ENCODE measurements around the gene NEK7. TPM values are rescaled to one million over a fixed set of nuclear protein-coding genes. Genes with fewer than 3 reads are reported as not detected.
A peak's percentile ranks its signal among the peaks of the same experiment; 100 is the strongest.

NEK7 gene
- total RNA-seq, 6 experiments from 2014 or later, result 20.6 to 32.3 (median 21.5) TPM

GRCh38 chr1:198155253-198155652 is 1.5 kb upstream of the NEK7 start:
- Histone ChIP-seq H3K4me1 (peaks cover 0 to 14% (median 2%) of the 10 kb centered on the region in 4 donors), H3K4me3 (no peak overlapping the region), H3K27ac (no peak overlapping the region), H3K36me3 (no peaks in the 10 kb centered on the region), H3K27me3 (no peaks in the 10 kb centered on the region), H3K9me3 (no peaks in the 10 kb centered on the region)
- intact Hi-C loops (cut with DNase I), result no loop called here
- TF ChIP-seq POLR2A (IDR thresholded peaks at IDR 0.05), result no peak
- no peak for TF ChIP-seq CTCF (IDR thresholded peaks at IDR 0.05)
- 76% methylated on average over 4 of the region's 5 CpGs for WGBS (ENCODE audit: insufficient coverage, low coverage, low lambda C conversion rate, missing lambda C conversion rate)
- DNase-seq (no peak), ATAC-seq (no peak)

- H3K9me3 ChIP-seq, result no peaks in the 10 kb centered on the region
- peak overlapping the region; percentile 83 to 93 (median 90) for H3K4me3 ChIP-seq
- no peaks in the 10 kb centered on the region for H3K36me3 ChIP-seq
- WGBS (ENCODE audit: insufficient coverage, low coverage, low lambda C conversion rate, missing lambda C conversion rate), result 0% methylated on average over 13 of the region's 13 CpGs
- intact Hi-C loops (cut with DNase I), result no loop called here
- TF ChIP-seq POLR2A (IDR thresholded peaks at IDR 0.05) (no peak), CTCF (IDR thresholded peaks at IDR 0.05) (peak; percentile 66 to 83 (median 72))
- DNase-seq (peak in 2 of 3 donors; percentile 40 to 61), ATAC-seq (peak; percentile 52 to 56 (median 55))
- peak overlapping the region; percentile 94 to 99 (median 98) for H3K27ac ChIP-seq
- no peaks in the 10 kb centered on the region for H3K27me3 ChIP-seq
- peaks cover 0 to 14% (median 3%) of the 10 kb centered on the region in 4 donors for H3K4me1 ChIP-seq
Observed at GRCh38 chr1:198156111-198156744, 570 bp upstream of the NEK7 start.

GRCh38 chr1:198157241-198157846 is 546 bp downstream of the NEK7 start:
- intact Hi-C loops (cut with DNase I), result no loop called here
- ATAC-seq (peak; percentile 65 to 72 (median 68)), DNase-seq (peak; percentile 89 to 93 (median 91))
- no peaks in the 10 kb centered on the region for H3K36me3 ChIP-seq
- peaks cover 0 to 24% (median 9%) of the 10 kb centered on the region in 4 donors for H3K4me1 ChIP-seq
- no peaks in the 10 kb centered on the region for H3K9me3 ChIP-seq
- peak overlapping the region; percentile 94 to 99 (median 98) for H3K27ac ChIP-seq
- H3K27me3 ChIP-seq, result no peaks in the 10 kb centered on the region
- WGBS (ENCODE audit: insufficient coverage, low coverage, low lambda C conversion rate, missing lambda C conversion rate), result under 1% methylated on average over 22 of the region's 62 CpGs
- H3K4me3 ChIP-seq, result peak overlapping the region; percentile 83 to 93 (median 90)
- no peak for TF ChIP-seq CTCF (IDR thresholded peaks at IDR 0.05)
- peak; percentile 16 for TF ChIP-seq POLR2A (IDR thresholded peaks at IDR 0.05)

DNA sequence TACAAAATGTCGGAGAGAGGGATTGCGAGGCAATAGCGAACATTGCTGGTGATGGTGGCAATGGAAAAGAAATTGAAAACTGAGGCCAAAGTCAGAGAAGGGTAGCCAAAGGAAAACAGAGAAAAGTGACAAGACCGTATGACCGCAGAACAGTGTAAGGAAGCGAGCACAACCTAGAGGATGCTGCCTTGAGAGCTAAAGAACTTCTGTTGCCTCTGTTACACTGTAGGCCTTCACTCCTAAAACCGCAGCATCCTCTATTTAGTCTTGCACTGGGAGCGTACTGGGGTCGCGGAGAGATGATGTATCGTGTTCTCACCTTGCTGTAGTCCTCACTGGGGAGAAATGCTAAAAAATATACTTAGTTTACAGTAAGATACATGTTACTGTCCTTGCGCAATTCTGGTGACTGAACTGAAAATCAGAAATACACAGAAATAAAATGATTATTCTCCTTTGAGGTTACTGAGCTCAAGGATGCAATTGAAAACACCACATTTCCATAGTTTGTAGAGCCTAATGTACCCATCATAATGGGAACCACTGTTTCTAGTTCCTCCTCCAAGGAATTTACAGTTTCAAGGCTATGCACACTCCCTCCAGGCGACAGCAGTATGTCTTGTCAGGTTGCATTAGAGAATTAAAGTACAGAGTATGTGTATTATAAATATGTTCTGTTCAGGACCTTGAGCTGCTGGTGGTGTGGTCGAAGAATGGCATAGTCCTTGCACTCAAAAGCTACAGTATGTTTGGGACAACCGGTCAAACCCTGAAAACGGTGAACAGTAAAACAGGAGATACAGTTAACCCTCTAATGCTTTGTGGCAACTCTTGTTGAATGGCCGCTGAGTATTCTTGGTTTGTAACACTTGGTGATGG is 1.3 kb downstream of the NEK7 start:
- Histone ChIP-seq H3K27ac (peak overlapping the region; percentile 94 to 99 (median 98)), H3K9me3 (no peaks in the 10 kb centered on the region), H3K27me3 (no peaks in the 10 kb centered on the region), H3K4me3 (peak overlapping the region; percentile 83 to 93 (median 90)), H3K36me3 (no peaks in the 10 kb centered on the region), H3K4me1 (peaks cover 0 to 29% (median 14%) of the 10 kb centered on the region in 4 donors)
- ATAC-seq (no peak), DNase-seq (no peak)
- intact Hi-C loops (cut with DNase I), result no loop called here
- no peak for TF ChIP-seq POLR2A (IDR thresholded peaks at IDR 0.05)
- no peak for TF ChIP-seq CTCF (IDR thresholded peaks at IDR 0.05)
- 2% methylated on average over 16 of the region's 17 CpGs for WGBS (ENCODE audit: insufficient coverage, low coverage, low lambda C conversion rate, missing lambda C conversion rate)

Measured in right lobe of liver (tissue), 6 donors.